GM23248 (cell line): ENCODE data around the gene TMEM191C. TPM values are rescaled to one million over a fixed set of nuclear protein-coding genes. Genes with fewer than 3 reads are reported as not detected.
A peak's percentile ranks its signal among the peaks of the same experiment; 100 is the strongest.
"Not testable (repeated sequence)": the region's sequence is repeated elsewhere in the genome, so short reads cannot be mapped to it uniquely, and the experiment has no call there.

ENCODE experiments used
- DNase-seq: peaks from one replicate; pipeline ENCODE4 v3.0.0-alpha.2; 2015
- H2AFZ ChIP-seq: fragments of 200-600 bp; sonication (generic); 2 replicates; pipeline ENCODE4 v1.6.1; 2016; ENCODE audit warnings: antibody characterized with exemption
- H3F3A ChIP-seq: fragments of 200-600 bp; sonication (generic); 2 replicates; pipeline ENCODE4 v1.6.1; 2016; ENCODE audit warnings: mild to moderate bottlenecking, antibody characterized with exemption, mixed run types; ENCODE audit not compliant: insufficient read depth
- H3K27ac ChIP-seq: fragments of 200-600 bp; sonication (generic); 2 replicates; pipeline ENCODE4 v1.5.1; 2016; ENCODE audit warnings: mild to moderate bottlenecking
- H3K27me3 ChIP-seq: fragments of 200-600 bp; sonication (generic); replicated peaks from 2 replicates; pipeline ENCODE4 v1.6.1; 2016; ENCODE audit warnings: mild to moderate bottlenecking; ENCODE audit not compliant: insufficient read depth
- H3K36me3 ChIP-seq: fragments of 200-600 bp; sonication (generic); 2 replicates; pipeline ENCODE4 v1.6.1; 2016; ENCODE audit warnings: low read depth, mild to moderate bottlenecking
- H3K4me1 ChIP-seq: fragments of 200-600 bp; sonication (generic); 2 replicates; pipeline ENCODE4 v1.6.1; 2016; ENCODE audit warnings: mild to moderate bottlenecking; ENCODE audit not compliant: insufficient read depth
- H3K4me2 ChIP-seq: fragments of 200-600 bp; sonication (generic); one replicate; pipeline ENCODE4 v1.6.1; 2016; ENCODE audit warnings: mild to moderate bottlenecking; ENCODE audit not compliant: unreplicated experiment
- H3K4me3 ChIP-seq: fragments of 200-600 bp; sonication (generic); 2 replicates; pipeline ENCODE4 v1.5.1; 2016; ENCODE audit warnings: mild to moderate bottlenecking
- H3K79me2 ChIP-seq: fragments of 200-600 bp; sonication (generic); 2 replicates; pipeline ENCODE4 v1.6.1; 2016; ENCODE audit warnings: mild to moderate bottlenecking; ENCODE audit not compliant: insufficient read depth
- H3K9ac ChIP-seq: fragments of 200-600 bp; sonication (generic); 2 replicates; pipeline ENCODE4 v1.6.1; 2016; ENCODE audit warnings: mild to moderate bottlenecking
- H3K9me2 ChIP-seq: fragments of 200-600 bp; sonication (generic); 2 replicates; pipeline ENCODE4 v1.6.1; 2016; ENCODE audit warnings: mixed run types, mild to moderate bottlenecking, moderate library complexity; ENCODE audit not compliant: insufficient read depth
- H3K9me3 ChIP-seq: fragments of 200-600 bp; sonication (generic); one replicate; pipeline ENCODE4 v1.6.1; 2017; ENCODE audit warnings: low read depth
- H4K20me1 ChIP-seq: fragments of 200-600 bp; sonication (generic); 2 replicates; pipeline ENCODE4 v1.6.0; 2016; ENCODE audit not compliant: insufficient read depth
- WGBS, 2 experiments: methylation state at CpG; one replicate each; pipeline ENCODE4 v1.1.6; 2015 to 2017; ENCODE audit warnings: low lambda C conversion rate in 2 of 2, low coverage in 1 of 2; ENCODE audit errors: missing lambda C conversion rate in 2 of 2; 5-methylcytosine and 5-hydroxymethylcytosine counted together
- in situ Hi-C: fragments of 300-500 bp; cut with MboI; formaldehyde crosslinking; loops from 2 replicates; pipeline ENCODE4 v1.15.0; 2020
- polyA plus RNA-seq: library from polyadenylated mRNA; unstranded; fragments of >200 nt; fragmentation: Nextera tagmentation; extraction: Ambion mirVana; gene quantifications from 2 replicates; pipeline ENCODE4 v1.2.1, GENCODE V29; 2016
- total RNA-seq: library from RNA; depleted of rRNA; stranded (reverse); fragments of >200 nt; shearing (Covaris generic); gene quantifications from 2 replicates; pipeline ENCODE4 v1.2.3, GENCODE V29; 2014; rRNA removed

Gene TMEM191C
- total RNA-seq (0.32 TPM in 1 of 2 replicates, not detected in the other), polyA plus RNA-seq (0.54 and 1.2 TPM in 2 replicates)

- not testable (repeated sequence) for H3K9ac ChIP-seq, H3K79me2 ChIP-seq, H3K4me2 ChIP-seq, H3K9me3 ChIP-seq, H3K27me3 ChIP-seq, H3K36me3 ChIP-seq, H3F3A ChIP-seq, H3K9me2 ChIP-seq, H3K4me1 ChIP-seq, H3K27ac ChIP-seq, H4K20me1 ChIP-seq, DNase-seq
- Histone ChIP-seq H2AFZ (0 out of 2 replicates have a peak within 1 kb of the TSS, but pooled peaks have one; percentile 23), H3K4me3 (peak within 1 kb of the TSS; percentile 58)
- in situ Hi-C loops = loop anchor here (25.0 kb wide), 1 partner anchor 170 kb away; the partner anchor contains the start of genes CCDC116, SDF2L1 and YDJC
- WGBS, 2 experiments = no CpG with 5 or more reads among the region's 74 CpGs
Measured at GRCh38 chr22:21467337-21468193, at the start of gene TMEM191C. TMEM191C (plus strand) TSS chr22:21467387; CDS start chr22:21467460, 73 bp downstream.

GRCh38 chr22:21417853-21418252, 49.3 kb upstream of the TMEM191C start:
- Histone ChIP-seq H3K9ac (peak overlapping the region; percentile 61), H3K4me3 (peak overlapping the region; percentile 60; the same call in 1 of the 2 replicates)
- 2% methylated on average over 10 to 18 of the region's 33 CpGs for WGBS, 2 experiments
- H3K9me2 ChIP-seq, H3K4me2 ChIP-seq, H3F3A ChIP-seq, H3K4me1 ChIP-seq, H3K79me2 ChIP-seq, H4K20me1 ChIP-seq, H3K36me3 ChIP-seq, H3K9me3 ChIP-seq, in situ Hi-C loops, H2AFZ ChIP-seq, H3K27ac ChIP-seq, DNase-seq, H3K27me3 ChIP-seq: not testable (repeated sequence)

- WGBS, 2 experiments = 22 to 24% methylated on average over 5 of the region's 15 CpGs
- H3F3A ChIP-seq, H3K9me2 ChIP-seq, H3K4me3 ChIP-seq, H3K4me1 ChIP-seq, H2AFZ ChIP-seq, H4K20me1 ChIP-seq, H3K79me2 ChIP-seq, H3K9me3 ChIP-seq, H3K27me3 ChIP-seq, in situ Hi-C loops, H3K36me3 ChIP-seq, DNase-seq: not testable (repeated sequence)
- peak overlapping the region; percentile 55; the same call in 1 of the 2 replicates for H3K9ac ChIP-seq
- H3K4me2 ChIP-seq = peak overlapping the region; percentile 58
- peak overlapping the region; percentile 71 for H3K27ac ChIP-seq
Measured at GRCh38 chr22:21418974-21419638, 48.1 kb upstream of the TMEM191C start.

- H3K27ac ChIP-seq, H3K4me3 ChIP-seq, H4K20me1 ChIP-seq, in situ Hi-C loops, H3K9me2 ChIP-seq, H3K9me3 ChIP-seq, DNase-seq, H3K4me2 ChIP-seq, H3K9ac ChIP-seq, H3K27me3 ChIP-seq, H2AFZ ChIP-seq, H3K79me2 ChIP-seq, H3F3A ChIP-seq, H3K36me3 ChIP-seq, H3K4me1 ChIP-seq: not testable (repeated sequence)
- WGBS, 2 experiments = 89 to 91% methylated on average over 6 to 9 of the region's 19 CpGs
Measured at GRCh38 chr22:21420180-21420763, 46.9 kb upstream of the TMEM191C start.

GRCh38 chr22:21424084-21424709, 43.0 kb upstream of the TMEM191C start:
- H3F3A ChIP-seq, H3K9ac ChIP-seq, H3K79me2 ChIP-seq, H3K4me2 ChIP-seq, in situ Hi-C loops, H3K4me3 ChIP-seq, H4K20me1 ChIP-seq, H3K9me2 ChIP-seq, DNase-seq, H3K9me3 ChIP-seq, H3K36me3 ChIP-seq, H3K27ac ChIP-seq, H3K4me1 ChIP-seq, H2AFZ ChIP-seq, H3K27me3 ChIP-seq: not testable (repeated sequence)
- no CpG with 5 or more reads among the region's 12 CpGs for WGBS, 2 experiments

GRCh38 chr22:21434378-21435233, 32.6 kb upstream of the TMEM191C start:
- in situ Hi-C loops, DNase-seq: not testable (repeated sequence)
- no CpG with 5 or more reads among the region's 15 CpGs for WGBS, 2 experiments

More at GRCh38 chr22:21434378-21435233, 32.6 kb upstream of the TMEM191C start:
- H3K27me3 ChIP-seq, H3K9me2 ChIP-seq, H3K27ac ChIP-seq, H3K9ac ChIP-seq, H3K9me3 ChIP-seq, H3K4me3 ChIP-seq, H2AFZ ChIP-seq, H3K36me3 ChIP-seq, H3K4me2 ChIP-seq, H3K79me2 ChIP-seq, H3F3A ChIP-seq, H4K20me1 ChIP-seq, H3K4me1 ChIP-seq: not testable (repeated sequence)
